K562 (cell line): ENCODE results near the gene ELF2. TPM values are rescaled to one million over a fixed set of nuclear protein-coding genes. Genes with fewer than 3 reads are reported as not detected.

Experiments
- CEBPG ChIP-seq, 3 experiments: fragments of 200-800 bp in 1 of 3; sonication (Bioruptor generic) in 1 of 3; sonication (generic) in 1 of 3; formaldehyde crosslinking in 1 of 3; IDR thresholded peaks in 2 of 3; conservative IDR thresholded peaks in 1 of 3; 2 replicates each; pipeline versions ENCODE4 v1.6.1 to v1.8.0; 2016 to 2022; ENCODE audit warnings: missing compliant biosample characterization in 2 of 3, missing genetic modification characterization in 2 of 3, mild to moderate bottlenecking in 1 of 3, missing genetic modification reagents in 1 of 3
- GATAD2B ChIP-seq: fragments of 450-650 bp; IDR thresholded peaks from 2 replicates; pipeline ENCODE4 v1.6.1; 2017; ENCODE audit warnings: mild to moderate bottlenecking, borderline replicate concordance
- KHSRP ChIP-seq: fragments of 450-650 bp; IDR thresholded peaks from 2 replicates; pipeline ENCODE4 v1.6.1; 2017
- MECOM ChIP-seq: fragments of 250-450 bp; sonication (Bioruptor Pico); IDR thresholded peaks from 2 replicates; pipeline ENCODE4 v1.8.0; 2022; ENCODE audit warnings: inconsistent platforms
- NCOA4 ChIP-seq: fragments of 450-650 bp; IDR thresholded peaks from 2 replicates; pipeline ENCODE4 v1.6.1; 2018; ENCODE audit warnings: mild to moderate bottlenecking; ENCODE audit not compliant: partially characterized antibody
- PTTG1 ChIP-seq: fragments of 450-650 bp; IDR thresholded peaks from 2 replicates; pipeline ENCODE4 v1.6.1; 2016; ENCODE audit warnings: low read depth, mild to moderate bottlenecking, missing genetic modification characterization, missing compliant biosample characterization
- SIN3B ChIP-seq: fragments of 450-650 bp; IDR thresholded peaks from 2 replicates; pipeline ENCODE4 v1.6.1; 2017; ENCODE audit warnings: low read depth, mild to moderate bottlenecking, moderate library complexity
- TOE1 ChIP-seq, 2 experiments: fragments of 450-650 bp in 1 of 2; sonication (generic) in 1 of 2; formaldehyde crosslinking in 1 of 2; IDR thresholded peaks; 2 replicates each; pipeline versions ENCODE4 v1.7.1 to v1.8.0; 2016 to 2022; ENCODE audit warnings: borderline replicate concordance in 2 of 2, mild to moderate bottlenecking in 2 of 2, antibody characterized with exemption in 1 of 2, inconsistent platforms in 1 of 2, low read depth in 1 of 2, missing genetic modification reagents in 1 of 2, moderate library complexity in 1 of 2
- ZNF274 ChIP-seq: IDR thresholded peaks from 2 replicates; pipeline ENCODE4 v1.6.1; 2011; ENCODE audit warnings: low read depth, mild to moderate bottlenecking, low read length, moderate library complexity, borderline replicate concordance
- ZNF696 ChIP-seq: fragments of 250-450 bp; sonication (Bioruptor Pico); conservative IDR thresholded peaks from 2 replicates; pipeline ENCODE4 v1.4.0; 2020; ENCODE audit warnings: mild to moderate bottlenecking, moderate library complexity
- ZNF699 ChIP-seq: fragments of 250-450 bp; sonication (Bioruptor Pico); IDR thresholded peaks from 2 replicates; pipeline ENCODE4 v1.8.0; 2021; ENCODE audit warnings: mild to moderate bottlenecking, moderate library complexity; ENCODE audit not compliant: insufficient replicate concordance
- polyA plus RNA-seq, 8 experiments: library from polyadenylated mRNA; depleted of rRNA in 4 of 8; stranded (reverse) in 5 of 8; unstranded in 3 of 8; fragments of >200 nt; fragmentation: Nextera tagmentation in 2 of 8; fragmentation: Illumina TruSeq in 1 of 8; extraction: Ambion mirVana in 2 of 8; extraction: Trizol in 1 of 8; gene quantifications; 2 replicates each; pipeline versions ENCODE4 v1.2.1 to v1.2.3, GENCODE V29; 2011 to 2014; ENCODE audit warnings: inconsistent platforms in 1 of 8, missing spikeins in 1 of 8
- total RNA-seq, 7 experiments: library from RNA; depleted of rRNA in 6 of 7; stranded (reverse); fragments of >200 nt in 6 of 7; fragmentation: Illumina TruSeq in 2 of 7; extraction: Trizol in 2 of 7; gene quantifications; 2 replicates each; pipeline versions ENCODE4 v1.2.1 to v1.2.3, GENCODE V29; 2011 to 2021; ENCODE audit warnings: low replicate concordance in 1 of 7
- TF ChIP-seq, protein P1 (sequence below): fragments of 250-450 bp; sonication (Bioruptor Pico); IDR thresholded peaks from 2 replicates; pipeline ENCODE4 v1.4.0; 2020; ENCODE audit warnings: mild to moderate bottlenecking, moderate library complexity
- TF ChIP-seq, protein P2 (sequence below): sonication (generic); formaldehyde crosslinking; IDR thresholded peaks from 2 replicates; pipeline ENCODE4 v1.8.1; 2023; ENCODE audit warnings: mild to moderate bottlenecking, missing genetic modification reagents
- TF ChIP-seq, protein P3 (sequence below): fragments of 150-350 bp; IDR thresholded peaks from 2 replicates; pipeline ENCODE4 v1.6.1; 2014; ENCODE audit warnings: low read depth, mild to moderate bottlenecking, low read length, borderline replicate concordance
- TF ChIP-seq, protein P4 (sequence below): fragments of 250-450 bp; sonication (Bioruptor Pico); IDR thresholded peaks from 2 replicates; pipeline ENCODE4 v1.5.0; 2021
- TF ChIP-seq, protein P5 (sequence below), 2 experiments: fragments of 450-650 bp in 1 of 2; sonication (generic) in 1 of 2; formaldehyde crosslinking in 1 of 2; IDR thresholded peaks in 1 of 2; conservative IDR thresholded peaks in 1 of 2; 2 replicates each; pipeline versions ENCODE4 v1.6.1 to v1.8.1; 2016 to 2023; ENCODE audit warnings: mild to moderate bottlenecking in 2 of 2, moderate library complexity in 2 of 2, inconsistent platforms in 1 of 2, missing genetic modification reagents in 1 of 2

The ELF2 gene
- total and polyA plus RNA-seq, 9 of the 15 experiments (the other 6 are each of a cell fraction or from before 2014, with no cell fraction given) = 9.4 to 58.7 (median 41.6) TPM

DNA sequence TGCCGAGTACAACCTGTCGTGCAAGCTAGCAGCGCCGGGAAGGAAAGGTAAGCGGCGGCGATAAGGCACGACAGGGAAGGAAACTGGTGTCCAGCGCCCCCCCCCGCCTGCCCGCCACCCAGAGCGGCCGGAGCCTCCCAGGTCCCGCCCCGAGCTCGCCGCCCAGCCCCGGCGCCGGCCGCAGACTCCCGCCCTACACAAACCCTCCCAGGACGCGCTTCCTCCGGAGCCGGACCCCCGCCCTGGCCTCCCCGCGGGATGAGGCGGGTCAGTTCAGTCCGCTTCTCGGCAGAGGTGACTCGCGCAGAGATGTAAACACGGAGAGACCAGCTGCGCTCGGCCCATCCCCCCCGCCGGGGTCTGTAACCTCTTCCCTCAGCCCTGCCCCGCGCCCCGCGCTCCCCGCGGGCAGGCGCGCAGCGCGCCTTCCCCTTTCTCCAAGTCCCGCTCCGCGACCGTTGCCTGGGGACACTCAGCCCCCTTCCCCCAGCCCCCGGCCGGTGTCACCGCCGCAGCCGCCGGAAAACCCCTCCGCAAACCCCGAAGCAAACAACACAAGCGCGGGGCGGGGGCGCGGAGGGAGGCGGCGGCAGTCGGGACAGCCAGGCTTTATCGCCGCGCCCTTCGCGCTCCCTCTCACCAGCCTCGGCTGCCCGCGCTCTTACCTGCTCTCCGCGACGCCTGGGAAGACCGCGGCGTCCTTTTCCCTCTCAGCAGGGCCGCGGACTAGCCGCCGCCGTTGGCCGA lies 543 bp downstream of the ELF2 start (continued):
- TF ChIP-seq, protein P1, sequence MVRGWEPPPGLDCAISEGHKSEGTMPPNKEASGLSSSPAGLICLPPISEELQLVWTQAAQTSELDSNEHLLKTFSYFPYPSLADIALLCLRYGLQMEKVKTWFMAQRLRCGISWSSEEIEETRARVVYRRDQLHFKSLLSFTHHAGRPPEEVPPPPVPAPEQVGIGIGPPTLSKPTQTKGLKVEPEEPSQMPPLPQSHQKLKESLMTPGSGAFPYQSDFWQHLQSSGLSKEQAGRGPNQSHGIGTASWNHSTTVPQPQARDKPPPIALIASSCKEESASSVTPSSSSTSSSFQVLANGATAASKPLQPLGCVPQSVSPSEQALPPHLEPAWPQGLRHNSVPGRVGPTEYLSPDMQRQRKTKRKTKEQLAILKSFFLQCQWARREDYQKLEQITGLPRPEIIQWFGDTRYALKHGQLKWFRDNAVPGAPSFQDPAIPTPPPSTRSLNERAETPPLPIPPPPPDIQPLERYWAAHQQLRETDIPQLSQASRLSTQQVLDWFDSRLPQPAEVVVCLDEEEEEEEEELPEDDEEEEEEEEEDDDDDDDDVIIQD = no peak
- TF ChIP-seq NCOA4 = no peak
- no peak for TF ChIP-seq SIN3B
- no peak for TF ChIP-seq ZNF696
- TF ChIP-seq, protein P2, sequence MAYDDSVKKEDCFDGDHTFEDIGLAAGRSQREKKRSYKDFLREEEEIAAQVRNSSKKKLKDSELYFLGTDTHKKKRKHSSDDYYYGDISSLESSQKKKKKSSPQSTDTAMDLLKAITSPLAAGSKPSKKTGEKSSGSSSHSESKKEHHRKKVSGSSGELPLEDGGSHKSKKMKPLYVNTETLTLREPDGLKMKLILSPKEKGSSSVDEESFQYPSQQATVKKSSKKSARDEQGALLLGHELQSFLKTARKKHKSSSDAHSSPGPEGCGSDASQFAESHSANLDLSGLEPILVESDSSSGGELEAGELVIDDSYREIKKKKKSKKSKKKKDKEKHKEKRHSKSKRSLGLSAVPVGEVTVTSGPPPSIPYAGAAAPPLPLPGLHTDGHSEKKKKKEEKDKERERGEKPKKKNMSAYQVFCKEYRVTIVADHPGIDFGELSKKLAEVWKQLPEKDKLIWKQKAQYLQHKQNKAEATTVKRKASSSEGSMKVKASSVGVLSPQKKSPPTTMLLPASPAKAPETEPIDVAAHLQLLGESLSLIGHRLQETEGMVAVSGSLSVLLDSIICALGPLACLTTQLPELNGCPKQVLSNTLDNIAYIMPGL (CRISPR knock-in tag) = no peak
- TF ChIP-seq TOE1 (IDR thresholded peaks at IDR 0.05; ENCODE audit: borderline replicate concordance) = 0 out of 2 replicates have a peak, but pooled peaks have one; percentile 53
- no peak for TF ChIP-seq TOE1 (CRISPR knock-in tag; IDR thresholded peaks at IDR 0.05; ENCODE audit: borderline replicate concordance, low read depth)
- no peak for TF ChIP-seq ZNF699 (CRISPR knock-in tag)
- no peak for TF ChIP-seq PTTG1
- TF ChIP-seq ZNF274 = no peak
- TF ChIP-seq, protein P3, sequence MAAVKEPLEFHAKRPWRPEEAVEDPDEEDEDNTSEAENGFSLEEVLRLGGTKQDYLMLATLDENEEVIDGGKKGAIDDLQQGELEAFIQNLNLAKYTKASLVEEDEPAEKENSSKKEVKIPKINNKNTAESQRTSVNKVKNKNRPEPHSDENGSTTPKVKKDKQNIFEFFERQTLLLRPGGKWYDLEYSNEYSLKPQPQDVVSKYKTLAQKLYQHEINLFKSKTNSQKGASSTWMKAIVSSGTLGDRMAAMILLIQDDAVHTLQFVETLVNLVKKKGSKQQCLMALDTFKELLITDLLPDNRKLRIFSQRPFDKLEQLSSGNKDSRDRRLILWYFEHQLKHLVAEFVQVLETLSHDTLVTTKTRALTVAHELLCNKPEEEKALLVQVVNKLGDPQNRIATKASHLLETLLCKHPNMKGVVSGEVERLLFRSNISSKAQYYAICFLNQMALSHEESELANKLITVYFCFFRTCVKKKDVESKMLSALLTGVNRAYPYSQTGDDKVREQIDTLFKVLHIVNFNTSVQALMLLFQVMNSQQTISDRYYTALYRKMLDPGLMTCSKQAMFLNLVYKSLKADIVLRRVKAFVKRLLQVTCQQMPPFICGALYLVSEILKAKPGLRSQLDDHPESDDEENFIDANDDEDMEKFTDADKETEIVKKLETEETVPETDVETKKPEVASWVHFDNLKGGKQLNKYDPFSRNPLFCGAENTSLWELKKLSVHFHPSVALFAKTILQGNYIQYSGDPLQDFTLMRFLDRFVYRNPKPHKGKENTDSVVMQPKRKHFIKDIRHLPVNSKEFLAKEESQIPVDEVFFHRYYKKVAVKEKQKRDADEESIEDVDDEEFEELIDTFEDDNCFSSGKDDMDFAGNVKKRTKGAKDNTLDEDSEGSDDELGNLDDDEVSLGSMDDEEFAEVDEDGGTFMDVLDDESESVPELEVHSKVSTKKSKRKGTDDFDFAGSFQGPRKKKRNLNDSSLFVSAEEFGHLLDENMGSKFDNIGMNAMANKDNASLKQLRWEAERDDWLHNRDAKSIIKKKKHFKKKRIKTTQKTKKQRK = no peak
- TF ChIP-seq MECOM (CRISPR knock-in tag) = no peak
- no peak for TF ChIP-seq KHSRP
- TF ChIP-seq, protein P4, sequence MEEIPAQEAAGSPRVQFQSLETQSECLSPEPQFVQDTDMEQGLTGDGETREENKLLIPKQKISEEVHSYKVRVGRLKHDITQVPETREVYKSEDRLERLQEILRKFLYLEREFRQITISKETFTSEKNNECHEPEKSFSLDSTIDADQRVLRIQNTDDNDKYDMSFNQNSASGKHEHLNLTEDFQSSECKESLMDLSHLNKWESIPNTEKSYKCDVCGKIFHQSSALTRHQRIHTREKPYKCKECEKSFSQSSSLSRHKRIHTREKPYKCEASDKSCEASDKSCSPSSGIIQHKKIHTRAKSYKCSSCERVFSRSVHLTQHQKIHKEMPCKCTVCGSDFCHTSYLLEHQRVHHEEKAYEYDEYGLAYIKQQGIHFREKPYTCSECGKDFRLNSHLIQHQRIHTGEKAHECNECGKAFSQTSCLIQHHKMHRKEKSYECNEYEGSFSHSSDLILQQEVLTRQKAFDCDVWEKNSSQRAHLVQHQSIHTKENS (CRISPR knock-in tag) = no peak
- TF ChIP-seq, protein P5, sequence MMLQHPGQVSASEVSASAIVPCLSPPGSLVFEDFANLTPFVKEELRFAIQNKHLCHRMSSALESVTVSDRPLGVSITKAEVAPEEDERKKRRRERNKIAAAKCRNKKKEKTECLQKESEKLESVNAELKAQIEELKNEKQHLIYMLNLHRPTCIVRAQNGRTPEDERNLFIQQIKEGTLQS (IDR thresholded peaks at IDR 0.05) = no peak
- TF ChIP-seq, protein P5 (CRISPR knock-in tag; conservative IDR thresholded peaks at IDR 0.05) = no peak
- no peak for TF ChIP-seq GATAD2B
- no peak for TF ChIP-seq CEBPG (CRISPR knock-in tag; IDR thresholded peaks at IDR 0.05)
- TF ChIP-seq CEBPG (tag; conservative IDR thresholded peaks at IDR 0.05 in 1 of 2, IDR thresholded peaks at IDR 0.05 in 1 of 2) = no peak
